GM18526 (cell line): ENCODE data around the gene TLL1.

Experiments used
- POLR2A ChIP-seq: IDR thresholded peaks from 3 replicates; pipeline ENCODE4 v1.6.1; 2011; ENCODE audit not compliant: insufficient read length; ENCODE audit errors: extremely low read depth

The TLL1 gene

GRCh38 chr4:165873298-165874071 is 448 bp downstream of the TLL1 start:
- TF ChIP-seq POLR2A = no peak

DNA sequence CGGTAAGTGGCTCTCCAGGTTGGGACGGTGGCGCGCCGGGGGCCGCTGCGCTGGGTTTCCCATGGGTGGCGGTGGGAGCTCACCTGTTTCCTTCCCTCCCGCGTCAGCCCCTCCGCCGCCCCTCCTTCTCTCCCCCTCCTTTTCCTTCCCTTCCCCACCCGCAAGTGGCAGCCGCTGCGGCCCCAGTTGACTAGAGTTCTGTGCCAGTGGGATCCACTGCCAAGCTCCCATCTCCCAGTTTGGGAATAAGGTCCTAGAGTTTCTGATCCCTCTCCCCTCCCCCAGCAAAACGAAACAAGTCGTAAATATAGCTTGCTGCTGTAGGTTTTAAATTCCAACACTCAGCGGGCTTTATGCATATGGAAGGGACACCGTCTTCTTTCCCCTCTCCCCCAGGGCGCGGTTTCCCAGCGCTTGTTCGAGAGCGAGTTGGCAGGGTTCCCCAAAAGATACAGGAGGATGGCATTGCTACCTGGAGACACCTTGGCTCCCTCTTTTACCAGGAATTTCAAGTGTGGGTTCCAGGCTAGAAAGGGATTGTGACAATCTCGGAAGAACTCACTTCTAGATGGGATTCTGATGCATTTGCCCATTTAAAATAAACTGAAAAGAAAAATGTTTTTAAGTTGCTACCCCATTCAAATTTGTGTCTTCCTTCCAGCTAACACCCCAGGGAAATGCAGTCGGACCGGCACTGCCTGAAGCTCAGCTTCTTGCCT is 1.2 kb downstream of the TLL1 start:
- no peak for TF ChIP-seq POLR2A

- TF ChIP-seq POLR2A = no peak
Measured at GRCh38 chr4:165874791-165875371, 1.8 kb downstream of the TLL1 start.

DNA sequence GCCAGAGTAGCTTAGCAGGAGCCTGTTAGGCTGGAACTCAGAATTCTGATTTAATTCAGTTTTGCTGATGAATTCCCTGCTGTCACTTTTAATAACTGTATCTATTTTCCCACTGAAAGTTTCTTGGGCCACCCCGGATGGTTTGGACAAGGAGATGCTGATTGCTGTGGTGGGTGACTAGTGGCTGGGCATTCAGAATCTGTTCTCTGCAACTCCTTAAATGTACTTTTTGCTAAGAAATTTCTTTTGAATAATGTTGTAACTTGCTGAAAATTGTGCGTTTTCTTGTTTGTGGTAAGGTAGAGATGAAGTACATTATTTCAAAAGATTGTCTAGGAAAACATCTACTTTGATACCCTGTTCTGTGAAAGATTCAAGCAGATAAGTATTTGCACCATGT is 2.4 kb downstream of the TLL1 start:
- no peak for TF ChIP-seq POLR2A

- TF ChIP-seq POLR2A = no peak
Measured at GRCh38 chr4:165877286-165877685, 4.2 kb downstream of the TLL1 start.

- no peak for TF ChIP-seq POLR2A
Measured at GRCh38 chr4:165879641-165880040, 6.6 kb downstream of the TLL1 start.

GRCh38 chr4:165894159-165894558 is 21.1 kb downstream of the TLL1 start:
- no peak for TF ChIP-seq POLR2A

DNA sequence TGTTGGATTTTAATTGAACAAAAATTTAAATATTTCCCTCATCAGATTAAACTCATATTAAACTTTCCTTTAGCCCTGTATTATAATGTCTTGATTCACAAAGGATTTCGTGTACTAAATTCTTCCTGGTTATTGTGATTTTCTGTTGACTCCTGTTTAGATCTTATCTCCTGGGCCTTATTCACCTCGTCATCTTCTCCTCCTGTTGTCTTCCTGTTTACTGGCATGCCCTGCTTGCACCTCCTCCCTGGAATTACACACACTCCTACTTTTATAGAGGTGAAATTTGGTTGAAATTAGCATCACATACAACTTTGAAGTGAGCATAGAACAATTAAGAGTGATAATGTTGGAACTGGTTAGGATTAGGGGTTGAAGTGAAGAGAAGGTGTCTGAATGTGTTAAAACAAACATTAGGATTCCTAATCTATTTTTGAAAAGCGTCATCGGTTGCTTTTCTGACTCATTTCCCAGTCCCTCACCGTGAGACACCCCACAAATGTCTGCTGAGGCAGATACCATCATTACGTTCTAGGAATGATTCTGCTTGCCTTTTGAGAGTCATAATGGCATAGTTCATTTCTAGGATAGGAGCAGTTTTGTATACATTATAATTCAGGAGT is 32.5 kb downstream of the TLL1 start:
- TF ChIP-seq POLR2A = no peak

DNA sequence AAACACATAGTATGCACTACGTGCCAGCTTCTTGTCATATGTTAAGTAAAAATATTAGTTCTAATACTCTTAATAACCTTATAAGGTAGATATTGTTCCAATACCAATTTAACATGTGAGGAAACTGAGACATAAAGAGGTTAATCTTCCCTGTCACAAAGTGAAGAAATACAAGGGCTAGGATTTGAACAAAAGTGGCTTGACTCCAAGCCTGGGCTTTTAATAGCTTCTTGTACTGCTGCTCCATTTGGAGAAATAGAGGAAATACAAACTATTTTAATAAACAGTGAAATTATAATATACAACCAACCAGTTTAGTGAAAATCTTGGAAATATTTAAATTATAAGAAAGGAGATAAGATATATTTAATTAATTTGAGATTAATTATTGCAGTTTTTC is 33.2 kb downstream of the TLL1 start:
- TF ChIP-seq POLR2A = no peak

DNA sequence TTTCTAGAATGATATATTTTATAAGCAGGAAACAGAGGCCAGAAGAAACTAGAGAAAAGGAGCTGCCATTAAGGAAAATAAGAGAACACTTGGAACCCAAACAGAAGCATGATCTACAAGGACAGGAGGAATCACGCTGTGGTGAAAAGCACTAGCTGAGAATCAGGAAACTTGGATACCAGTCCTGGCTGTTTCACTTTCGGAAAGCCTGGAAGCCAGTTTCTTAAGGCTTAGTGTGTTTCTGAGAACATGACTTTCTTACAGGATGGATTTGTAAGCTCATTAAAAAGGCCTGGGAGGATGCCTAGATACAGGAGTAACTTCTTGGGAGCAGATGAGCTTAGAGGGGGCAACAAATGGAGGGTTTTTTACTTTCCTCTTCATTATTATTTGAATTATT is 36.9 kb downstream of the TLL1 start:
- TF ChIP-seq POLR2A = no peak

DNA sequence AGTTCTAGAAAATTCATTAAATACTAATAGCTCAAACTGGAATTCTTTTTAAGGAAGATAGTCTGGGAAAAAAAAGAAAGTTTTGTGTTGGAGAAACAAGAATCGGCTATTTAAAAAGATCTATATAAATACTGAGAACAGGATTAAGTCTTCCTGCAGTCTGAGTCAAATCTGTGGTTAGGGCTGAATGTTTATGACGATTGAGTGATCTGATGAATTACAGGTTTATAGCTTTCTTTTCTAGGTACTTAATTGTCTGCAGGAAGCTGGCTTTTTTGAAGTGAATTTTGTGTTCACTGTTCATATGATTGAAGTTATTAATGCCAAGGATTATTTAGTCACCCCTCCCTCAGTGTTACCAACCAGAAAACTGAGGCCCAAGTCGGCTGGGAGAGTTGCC is 42.2 kb downstream of the TLL1 start:
- TF ChIP-seq POLR2A = no peak

DNA sequence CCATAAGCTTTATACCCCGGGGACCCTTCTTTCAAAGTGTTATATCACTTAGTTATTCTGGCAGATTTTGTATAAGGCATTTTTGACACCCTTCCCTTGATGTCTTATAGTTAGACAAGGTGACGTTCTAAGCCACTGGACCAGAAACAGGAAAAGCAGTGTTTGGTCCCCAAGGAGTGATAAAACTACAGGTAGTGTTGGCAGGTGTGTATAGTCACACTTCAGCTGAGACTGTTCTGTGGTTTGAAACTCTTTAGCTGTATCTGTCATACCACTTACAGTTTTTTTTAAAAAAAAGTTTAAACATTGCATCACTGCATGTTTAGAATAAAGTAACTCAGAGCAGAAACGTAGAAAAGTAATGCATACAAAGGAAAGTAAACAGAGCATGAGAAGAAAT is 48.5 kb downstream of the TLL1 start:
- TF ChIP-seq POLR2A = no peak

DNA sequence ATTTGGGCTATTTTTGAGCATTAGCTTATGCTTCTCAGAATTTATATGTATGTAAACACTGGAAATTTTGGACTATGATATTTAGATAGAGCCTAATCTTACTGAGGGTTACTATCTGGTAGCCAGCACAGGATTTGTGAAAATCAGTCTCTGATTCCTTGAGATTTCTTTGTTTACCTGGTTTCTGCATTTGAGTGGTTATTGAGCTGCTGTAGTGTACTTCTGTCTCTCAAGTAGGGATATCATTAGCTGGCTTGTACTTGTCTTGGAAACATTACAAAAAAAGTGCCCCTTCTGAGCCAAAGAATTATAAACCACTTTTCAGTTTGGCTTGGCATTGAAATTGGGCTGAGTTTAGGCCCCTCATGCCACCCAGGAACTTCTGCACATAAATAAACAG is 49.7 kb downstream of the TLL1 start:
- TF ChIP-seq POLR2A = no peak

DNA sequence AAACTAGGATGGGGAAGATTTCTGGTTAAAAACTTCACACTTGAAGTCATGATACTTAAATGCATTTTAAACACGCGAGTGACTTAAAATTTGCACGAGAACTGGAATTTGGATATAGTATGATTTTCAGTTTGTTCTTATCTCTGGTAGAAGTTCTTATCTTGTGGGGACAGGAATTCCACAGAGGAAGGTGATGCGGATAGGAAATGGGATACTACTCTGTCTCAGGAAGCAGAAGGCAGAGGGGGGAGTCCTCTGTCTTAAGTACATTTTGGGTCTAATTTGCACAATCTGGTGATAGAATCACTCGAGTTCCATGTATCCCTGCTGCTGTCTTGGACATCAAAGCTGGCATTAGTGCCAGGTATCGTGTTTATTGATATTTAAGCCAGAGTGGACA is 53.3 kb downstream of the TLL1 start:
- TF ChIP-seq POLR2A = no peak

GRCh38 chr4:165927366-165927765 is 54.3 kb downstream of the TLL1 start:
- TF ChIP-seq POLR2A = no peak

GRCh38 chr4:165927815-165928214 is 54.8 kb downstream of the TLL1 start:
- no peak for TF ChIP-seq POLR2A
